HL-60 (cell line): ENCODE results near the gene ASXL1.

Source experiments
- CTCF ChIP-seq: IDR thresholded peaks from one replicate; pipeline ENCODE4 v1.5.1; 2011; ENCODE audit warnings: low read length, control low read depth, inconsistent platforms; ENCODE audit not compliant: insufficient read depth
- POLR2AphosphoS5 ChIP-seq: IDR thresholded peaks from 2 replicates; pipeline ENCODE4 v1.6.1; 2012; ENCODE audit warnings: low read depth
- REST ChIP-seq: IDR thresholded peaks from 2 replicates; pipeline ENCODE4 v1.6.1; 2012; ENCODE audit warnings: low read depth; ENCODE audit not compliant: insufficient replicate concordance

GRCh38 chr20:32439132-32439829 is 81.2 kb downstream of the ASXL1 start:
- TF ChIP-seq CTCF (no peak), REST (no peak), POLR2AphosphoS5 (peak; percentile 33; the same call in 1 of the 2 replicates)
